ENCODE data around the gene RAB11A.

RAB11A gene

DNA sequence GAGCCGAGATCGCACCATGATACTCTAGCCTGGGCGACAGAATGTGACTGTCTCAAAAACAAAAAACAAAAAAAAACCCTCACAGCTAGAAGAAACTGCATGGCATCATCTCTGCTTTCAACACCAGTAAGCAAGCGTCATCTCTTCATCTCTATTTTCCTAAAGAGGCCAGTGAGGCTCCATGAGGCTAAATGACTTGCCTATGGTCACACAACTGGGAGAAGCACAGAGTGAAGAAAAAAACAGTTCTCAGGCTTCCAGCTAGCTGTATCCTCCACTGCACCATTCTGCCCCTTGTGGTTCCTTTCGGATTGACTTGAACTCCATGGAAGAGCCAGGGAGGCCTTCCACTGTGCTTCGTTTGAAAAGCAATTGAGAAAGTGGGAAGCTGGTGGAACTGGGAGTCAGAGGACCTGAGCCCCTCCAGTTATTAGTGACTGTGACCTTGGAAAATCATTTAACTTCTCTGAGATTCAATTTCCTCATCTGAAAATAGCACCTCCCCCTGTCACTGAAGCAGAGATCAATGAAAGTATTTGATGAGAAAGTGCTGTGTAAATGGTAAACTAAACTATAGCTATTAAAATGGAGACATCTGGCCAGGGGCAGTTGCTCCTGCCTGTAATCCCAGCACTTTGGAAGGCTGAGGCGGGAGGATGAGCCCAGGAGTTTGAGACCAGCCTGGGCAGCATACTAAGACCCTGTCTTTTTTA lies 45.1 kb upstream of the RAB11A start:
- H4K20me1 ChIP-seq (ENCODE audit: insufficient read depth, low read length) = peaks cover 7% of the 10 kb centered on the region
- H3K9me3 ChIP-seq (ENCODE audit: insufficient read depth, low read length) = no peaks in the 10 kb centered on the region
- no peaks in the 10 kb centered on the region for H3K79me2 ChIP-seq (ENCODE audit: low read length)
- H3K27me3 ChIP-seq (ENCODE audit: low read depth, low read length) = peaks cover 64% of the 10 kb centered on the region
- no peak overlapping the region for H3K9ac ChIP-seq (ENCODE audit: low read length)
- H2AFZ ChIP-seq (ENCODE audit: low read depth, low read length) = no peak overlapping the region
- TF ChIP-seq EZH2phosphoT487 (IDR thresholded peaks at IDR 0.05; ENCODE audit: low read depth) (no peak), CTCF (IDR thresholded peaks at IDR 0.05; ENCODE audit: low read depth, low read length) (peak; percentile 63)
- H3K27ac ChIP-seq (ENCODE audit: low read length) = no peak overlapping the region
- no peak overlapping the region for H3K4me2 ChIP-seq (ENCODE audit: low read length)
- no peak overlapping the region for H3K4me3 ChIP-seq (ENCODE audit: low read length)
- H3K4me1 ChIP-seq (ENCODE audit: low read length) = peaks cover 22% of the 10 kb centered on the region
- no peaks in the 10 kb centered on the region for H3K36me3 ChIP-seq (replicated peaks; ENCODE audit: low read depth, low read length)

- Histone ChIP-seq H3K27ac (ENCODE audit: low read length) (no peak overlapping the region), H3K27me3 (ENCODE audit: low read depth, low read length) (peaks cover 56% of the 10 kb centered on the region), H3K4me1 (ENCODE audit: low read length) (peaks cover 16% of the 10 kb centered on the region)
These were observed 44.2 kb upstream of the RAB11A start for GRCh38 chr15:65824941-65825544.

DNA sequence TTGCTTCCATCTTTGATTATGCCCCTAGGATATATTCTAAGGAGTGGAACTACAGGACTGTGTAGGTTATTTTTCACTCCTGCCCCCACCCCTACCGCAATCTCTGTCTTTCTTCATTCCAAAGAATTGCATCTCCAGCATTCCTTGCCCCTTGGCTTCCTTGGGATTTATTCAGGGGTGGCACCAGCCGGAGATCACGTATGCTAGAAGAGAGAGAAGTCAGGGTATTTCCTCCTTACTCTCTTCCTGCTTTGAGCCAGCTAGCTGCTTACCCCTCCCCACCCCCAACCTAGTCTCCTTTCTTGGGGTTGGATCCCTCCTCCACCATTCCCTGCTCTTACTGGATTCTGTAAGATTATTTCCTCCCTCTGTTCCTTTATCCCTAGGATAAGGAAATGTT lies 42.2 kb upstream of the RAB11A start:
- Histone ChIP-seq H4K20me1 (ENCODE audit: insufficient read depth, low read length) (no peaks in the 10 kb centered on the region), H3K9ac (ENCODE audit: low read length) (no peak overlapping the region), H3K36me3 (replicated peaks; ENCODE audit: low read depth, low read length) (no peaks in the 10 kb centered on the region), H3K27ac (ENCODE audit: low read length) (no peak overlapping the region), H3K9me3 (ENCODE audit: insufficient read depth, low read length) (no peaks in the 10 kb centered on the region), H3K4me3 (ENCODE audit: low read length) (peak overlapping the region; percentile 35; the same call in 1 of the 2 replicates), H3K4me2 (ENCODE audit: low read length) (peak overlapping the region; percentile 44), H2AFZ (ENCODE audit: low read depth, low read length) (peak overlapping the region; percentile 79; the same call in 1 of the 2 replicates), H3K27me3 (ENCODE audit: low read depth, low read length) (peaks cover 41% of the 10 kb centered on the region), H3K79me2 (ENCODE audit: low read length) (no peaks in the 10 kb centered on the region), H3K4me1 (ENCODE audit: low read length) (peaks cover 16% of the 10 kb centered on the region)
- TF ChIP-seq EZH2phosphoT487 (IDR thresholded peaks at IDR 0.05; ENCODE audit: low read depth) = no peak
- no peak for TF ChIP-seq CTCF (IDR thresholded peaks at IDR 0.05; ENCODE audit: low read depth, low read length)

More at GRCh38 chr15:65824941-65825544, 44.2 kb upstream of the RAB11A start:
- Histone ChIP-seq H3K9me3 (ENCODE audit: insufficient read depth, low read length) (no peaks in the 10 kb centered on the region), H3K4me3 (ENCODE audit: low read length) (no peak overlapping the region), H3K36me3 (replicated peaks; ENCODE audit: low read depth, low read length) (no peaks in the 10 kb centered on the region), H4K20me1 (ENCODE audit: insufficient read depth, low read length) (no peaks in the 10 kb centered on the region), H3K9ac (ENCODE audit: low read length) (no peak overlapping the region), H2AFZ (ENCODE audit: low read depth, low read length) (no peak overlapping the region), H3K79me2 (ENCODE audit: low read length) (no peaks in the 10 kb centered on the region), H3K4me2 (ENCODE audit: low read length) (no peak overlapping the region)
- TF ChIP-seq EZH2phosphoT487 (IDR thresholded peaks at IDR 0.05; ENCODE audit: low read depth) (no peak), CTCF (IDR thresholded peaks at IDR 0.05; ENCODE audit: low read depth, low read length) (no peak)

DNA sequence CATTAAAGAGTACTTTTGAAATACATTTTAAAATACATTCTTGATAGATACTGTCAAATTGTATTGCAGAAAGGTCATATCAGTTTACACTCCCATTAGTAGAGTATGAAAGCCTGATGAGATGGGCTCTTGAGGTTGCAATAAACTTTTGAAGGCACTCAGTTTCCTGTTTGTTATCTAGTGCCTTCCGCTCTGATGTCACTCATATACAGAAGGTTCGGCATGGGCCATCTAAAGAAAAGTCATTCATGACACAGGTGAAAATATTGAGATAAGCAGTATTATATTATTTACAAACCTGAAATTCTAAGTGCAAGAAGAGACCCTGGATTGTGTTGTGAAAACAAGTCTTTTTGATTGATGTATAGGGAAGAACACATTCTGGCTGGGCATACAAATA lies 40.7 kb upstream of the RAB11A start:
- Histone ChIP-seq H3K27ac (ENCODE audit: low read length) (no peak overlapping the region), H3K4me1 (ENCODE audit: low read length) (peaks cover 29% of the 10 kb centered on the region), H2AFZ (ENCODE audit: low read depth, low read length) (no peak overlapping the region), H3K79me2 (ENCODE audit: low read length) (no peaks in the 10 kb centered on the region), H4K20me1 (ENCODE audit: insufficient read depth, low read length) (no peaks in the 10 kb centered on the region), H3K4me2 (ENCODE audit: low read length) (no peak overlapping the region), H3K36me3 (replicated peaks; ENCODE audit: low read depth, low read length) (no peaks in the 10 kb centered on the region), H3K9ac (ENCODE audit: low read length) (no peak overlapping the region), H3K4me3 (ENCODE audit: low read length) (no peak overlapping the region), H3K9me3 (ENCODE audit: insufficient read depth, low read length) (no peaks in the 10 kb centered on the region), H3K27me3 (ENCODE audit: low read depth, low read length) (peaks cover 31% of the 10 kb centered on the region)
- no peak for TF ChIP-seq CTCF (IDR thresholded peaks at IDR 0.05; ENCODE audit: low read depth, low read length)
- TF ChIP-seq EZH2phosphoT487 (IDR thresholded peaks at IDR 0.05; ENCODE audit: low read depth) = no peak
